D721Med (cell line): ENCODE measurements around the gene RUNX1.

Experiments
- DNase-seq: peaks from one replicate; pipeline ENCODE4 v3.0.0; 2011; ENCODE audit warnings: low spot score; ENCODE audit not compliant: insufficient read length
- FAIRE-seq: peaks from 2 replicates; lab custom pipeline; 2011; peaks lifted over from hg19 to GRCh38; lab: Jason Lieb, UNC
- CTCF ChIP-seq: IDR thresholded peaks from 2 replicates; pipeline ENCODE4 v1.5.1; 2012; ENCODE audit warnings: mild to moderate bottlenecking, control low read depth; ENCODE audit not compliant: insufficient read depth; ENCODE audit errors: missing control alignments

The RUNX1 gene

DNA sequence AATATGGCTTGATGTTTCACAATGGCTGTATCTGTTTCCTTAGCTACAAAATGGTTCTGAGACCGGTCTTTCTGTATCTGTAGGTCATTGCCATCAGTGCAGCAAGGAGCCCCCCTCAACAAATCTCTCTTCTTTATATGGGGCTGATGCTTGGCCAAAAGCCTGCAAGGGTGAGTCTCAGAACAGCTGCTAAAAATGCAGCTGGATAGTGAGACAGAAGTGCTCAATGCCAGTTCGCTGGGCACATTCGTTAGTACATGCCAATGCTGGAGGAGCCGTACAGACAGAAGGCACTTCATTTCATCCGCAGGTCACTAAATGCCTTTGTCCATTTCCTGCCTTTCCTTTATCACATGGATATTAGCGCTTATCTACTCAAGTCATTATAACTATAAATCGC is 67.3 kb downstream of the RUNX1 start:
- TF ChIP-seq CTCF = no peak
- FAIRE-seq = no peak
- DNase-seq = no peak

DNA sequence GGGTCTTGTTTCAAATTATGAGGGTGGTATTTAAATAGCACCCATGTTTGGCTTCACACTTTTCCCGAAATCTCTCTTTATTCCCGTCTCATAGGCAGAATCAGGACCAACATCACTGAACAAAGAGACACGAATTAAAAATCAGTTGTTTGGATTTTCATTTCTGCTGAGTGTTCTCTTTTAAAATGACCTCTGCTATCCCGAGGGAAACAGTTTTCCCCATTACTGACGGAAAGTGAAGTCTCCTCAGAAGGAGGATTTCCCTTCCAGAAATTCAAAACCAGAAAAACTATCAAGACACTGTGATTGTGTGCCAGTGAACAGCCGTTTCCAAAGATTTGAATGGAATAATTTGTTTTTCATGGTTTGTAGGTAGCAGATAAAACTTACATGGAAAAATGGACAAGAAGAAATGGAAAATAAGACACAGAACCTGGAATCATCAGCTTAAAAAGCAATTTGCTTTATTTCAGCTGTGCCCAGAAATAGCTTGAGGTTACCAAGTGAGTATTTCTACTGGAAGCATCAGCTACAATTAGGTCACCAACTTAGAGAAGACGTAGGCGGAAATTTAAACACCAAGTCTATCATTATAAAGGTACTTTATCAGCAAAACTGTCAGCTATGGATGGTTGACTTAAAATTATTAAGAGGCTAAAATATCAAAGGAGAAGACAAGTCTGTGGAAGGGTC is 68.5 kb downstream of the RUNX1 start:
- FAIRE-seq = no peak
- TF ChIP-seq CTCF = no peak
- no peak for DNase-seq

GRCh38 chr21:34979383-34979782 is 69.7 kb downstream of the RUNX1 start:
- TF ChIP-seq CTCF = no peak
- FAIRE-seq = no peak

GRCh38 chr21:34977333-34977732 is 71.8 kb downstream of the RUNX1 start:
- DNase-seq (no peak), FAIRE-seq (no peak)
- no peak for TF ChIP-seq CTCF

More at GRCh38 chr21:34979383-34979782, 69.7 kb downstream of the RUNX1 start:
- DNase-seq = no peak

GRCh38 chr21:34974162-34974981 is 74.7 kb downstream of the RUNX1 start:
- TF ChIP-seq CTCF = no peak
- FAIRE-seq = no peak
- DNase-seq = no peak

GRCh38 chr21:34973685-34974084 is 75.4 kb downstream of the RUNX1 start:
- TF ChIP-seq CTCF = no peak
- FAIRE-seq (no peak), DNase-seq (no peak)

GRCh38 chr21:34971656-34972055 is 77.4 kb downstream of the RUNX1 start:
- DNase-seq = no peak
- no peak for FAIRE-seq
- no peak for TF ChIP-seq CTCF
